Keratinocyte (primary cell): ENCODE data around the gene TTC33. TPM values are rescaled to one million over a fixed set of nuclear protein-coding genes. Genes with fewer than 3 reads are reported as not detected.

ENCODE experiments used
- DNase-seq: peaks from one replicate; pipeline ENCODE4 v3.0.0-alpha.2; 2011; ENCODE audit warnings: low read depth, missing footprints, low spot score
- FAIRE-seq: peaks from 2 replicates; lab custom pipeline; 2011; peaks lifted over from hg19 to GRCh38; lab: Jason Lieb, UNC
- H2AFZ ChIP-seq: 2 replicates; pipeline ENCODE4 v1.6.0; 2012; ENCODE audit warnings: low read length, control low read depth, inconsistent platforms; ENCODE audit not compliant: control insufficient read depth
- H3K27ac ChIP-seq: 2 replicates; pipeline ENCODE4 v1.5.1; 2011; ENCODE audit warnings: low read length; ENCODE audit not compliant: control insufficient read depth, insufficient read depth
- H3K27me3 ChIP-seq: 3 replicates; pipeline ENCODE4 v1.6.0; 2011; ENCODE audit warnings: low read length; ENCODE audit not compliant: control insufficient read depth, insufficient read depth; ENCODE audit errors: extremely low read depth
- H3K36me3 ChIP-seq, 2 experiments: 2 replicates in 1 of 2; 3 replicates in 1 of 2; pipeline ENCODE4 v1.5.1; 2011; ENCODE audit warnings: low read length in 2 of 2, mild to moderate bottlenecking in 1 of 2; ENCODE audit not compliant: control insufficient read depth in 2 of 2, insufficient read depth in 2 of 2; ENCODE audit errors: extremely low read depth in 1 of 2
- H3K4me1 ChIP-seq: 3 replicates; pipeline ENCODE4 v1.5.1; 2011; ENCODE audit warnings: low read length; ENCODE audit not compliant: control insufficient read depth, insufficient read depth; ENCODE audit errors: extremely low read depth
- H3K4me2 ChIP-seq: 3 replicates; pipeline ENCODE4 v1.6.0; 2011; ENCODE audit warnings: low read depth, low read length; ENCODE audit not compliant: control insufficient read depth, insufficient read depth; ENCODE audit errors: extremely low read depth
- H3K4me3 ChIP-seq, 3 experiments: fragments of 200-600 bp in 1 of 3; sonication (generic) in 1 of 3; 2 replicates in 2 of 3; 3 replicates in 1 of 3; pipeline ENCODE4 v1.5.1; 2011 to 2016; ENCODE audit warnings: low read length in 3 of 3, mild to moderate bottlenecking in 3 of 3, control low read depth in 2 of 3, inconsistent platforms in 1 of 3, low read depth in 1 of 3, mixed read lengths in 1 of 3, mixed run types in 1 of 3, moderate library complexity in 1 of 3; ENCODE audit not compliant: control insufficient read depth in 2 of 3, insufficient read depth in 2 of 3; ENCODE audit errors: extremely low read depth in 1 of 3
- H3K79me2 ChIP-seq: 2 replicates; pipeline ENCODE4 v1.6.0; 2012; ENCODE audit warnings: low read length; ENCODE audit not compliant: control insufficient read depth, insufficient read depth
- H3K9ac ChIP-seq: 3 replicates; pipeline ENCODE4 v1.6.0; 2011; ENCODE audit warnings: low read length; ENCODE audit not compliant: control insufficient read depth, insufficient read depth; ENCODE audit errors: extremely low read depth
- H3K9me1 ChIP-seq: 3 replicates; pipeline ENCODE4 v1.6.0; 2011; ENCODE audit warnings: low read length; ENCODE audit not compliant: control insufficient read depth, insufficient read depth; ENCODE audit errors: extremely low read depth
- H3K9me3 ChIP-seq: 2 replicates; pipeline ENCODE4 v1.5.1; 2012; ENCODE audit warnings: low read depth, low read length; ENCODE audit not compliant: control insufficient read depth
- H4K20me1 ChIP-seq: 3 replicates; pipeline ENCODE4 v1.6.0; 2011; ENCODE audit warnings: low read length; ENCODE audit not compliant: control insufficient read depth, insufficient read depth; ENCODE audit errors: extremely low read depth
- CTCF ChIP-seq, 3 experiments: IDR thresholded peaks in 1 of 3; conservative IDR thresholded peaks in 1 of 3; optimal IDR thresholded peaks in 1 of 3; 2 replicates in 2 of 3; 3 replicates in 1 of 3; pipeline versions ENCODE3 to v1.5.1; 2011; ENCODE audit warnings: low read length in 3 of 3, mild to moderate bottlenecking in 3 of 3, moderate library complexity in 2 of 3, control low read depth in 1 of 3, inconsistent platforms in 1 of 3; ENCODE audit not compliant: insufficient read depth in 2 of 3; ENCODE audit errors: extremely low read depth in 1 of 3
- EZH2 ChIP-seq: IDR thresholded peaks from one replicate; pipeline ENCODE4 v1.6.1; 2012; ENCODE audit warnings: inconsistent platforms, mild to moderate bottlenecking, low read length, moderate library complexity
- dilution Hi-C: fragments of 300-500 bp; cut with MboI; formaldehyde crosslinking; loops from one replicate; pipeline ENCODE4 v1.7.0; 2020; ENCODE audit warnings: low sequenced_read_pairs; ENCODE audit not compliant: extremely low pct_ligation_motif_present
- polyA plus RNA-seq, 5 experiments: library from polyadenylated mRNA; depleted of rRNA in 3 of 5; stranded (reverse) in 3 of 5; stranded (forward) in 1 of 5; unstranded in 1 of 5; fragments of >200 nt; gene quantifications; 1 replicate in 1 of 5; 2 replicates in 3 of 5; 3 replicates in 1 of 5; pipeline versions ENCODE4 v1.2.1 to v1.2.3, GENCODE V29; 2011 to 2012; ENCODE audit warnings: missing spikeins in 2 of 5, low read depth in 1 of 5, low replicate concordance in 1 of 5

The TTC33 gene
- polyA plus RNA-seq, 1 donor (not counting 4 experiments of a cell fraction or from before 2014, with no cell fraction given) = 7.1 TPM

GRCh38 chr5:40572391-40572790 lies 183.4 kb downstream of the TTC33 start:
- dilution Hi-C loops = no loop called here
- H3K9me1 ChIP-seq = no peaks in the 10 kb centered on the region
- TF ChIP-seq EZH2 = no peak
- TF ChIP-seq CTCF (optimal IDR thresholded peaks at IDR 0.05 in 1 of 3, IDR thresholded peaks at IDR 0.05 in 1 of 3, conservative IDR thresholded peaks at IDR 0.05 in 1 of 3; ENCODE audit: extremely low read depth in 1 of 3, insufficient read depth in 2 of 3, low read length in 3 of 3) = no peak
- no peaks in the 10 kb centered on the region for H3K9me3 ChIP-seq
- H3K27me3 ChIP-seq = no peaks in the 10 kb centered on the region
- H4K20me1 ChIP-seq = no peaks in the 10 kb centered on the region
- DNase-seq = no peak
- no peak for FAIRE-seq
- H3K79me2 ChIP-seq = no peaks in the 10 kb centered on the region
- H3K9ac ChIP-seq = no peak overlapping the region
- H3K36me3 ChIP-seq = no peaks in the 10 kb centered on the region
- H3K4me3 ChIP-seq = no peak overlapping the region
- H3K27ac ChIP-seq = no peak overlapping the region
- H3K4me1 ChIP-seq = peaks cover 19% of the 10 kb centered on the region
- no peak overlapping the region for H3K4me2 ChIP-seq
- no peak overlapping the region for H2AFZ ChIP-seq

- dilution Hi-C loops = no loop called here
- no peaks in the 10 kb centered on the region for H4K20me1 ChIP-seq
- DNase-seq = no peak
- peaks cover 19% of the 10 kb centered on the region for H3K4me1 ChIP-seq
- no peak overlapping the region for H2AFZ ChIP-seq
- no peaks in the 10 kb centered on the region for H3K79me2 ChIP-seq
- no peaks in the 10 kb centered on the region for H3K27me3 ChIP-seq
- no peak overlapping the region for H3K9ac ChIP-seq
- H3K4me3 ChIP-seq = no peak overlapping the region
- no peak for TF ChIP-seq EZH2
- no peak for TF ChIP-seq CTCF (optimal IDR thresholded peaks at IDR 0.05 in 1 of 3, IDR thresholded peaks at IDR 0.05 in 1 of 3, conservative IDR thresholded peaks at IDR 0.05 in 1 of 3; ENCODE audit: extremely low read depth in 1 of 3, insufficient read depth in 2 of 3, low read length in 3 of 3)
- H3K36me3 ChIP-seq = no peaks in the 10 kb centered on the region
- H3K9me3 ChIP-seq = no peaks in the 10 kb centered on the region
- no peak overlapping the region for H3K27ac ChIP-seq
- no peak for FAIRE-seq
- no peak overlapping the region for H3K4me2 ChIP-seq
- no peaks in the 10 kb centered on the region for H3K9me1 ChIP-seq
Observed at GRCh38 chr5:40571729-40572128, 184.0 kb downstream of the TTC33 start.
